Neuronal stem cell (in vitro differentiated cells): Measurements from ENCODE around the gene FOXN3.

Experiments used
- DNase-seq: peaks from one replicate; pipeline ENCODE4 v3.0.0-alpha.2; 2013; ENCODE audit warnings: low spot score
- H2AFZ ChIP-seq: one replicate; pipeline ENCODE4 v1.6.1; 2013; ENCODE audit warnings: mild to moderate bottlenecking, low read length, inconsistent platforms
- H2AK5ac ChIP-seq: 2 replicates; pipeline ENCODE4 v1.6.1; 2013; ENCODE audit warnings: low read depth, mild to moderate bottlenecking, inconsistent platforms, low read length, moderate library complexity, mixed read lengths
- H2BK120ac ChIP-seq: 2 replicates; pipeline ENCODE4 v1.6.1; 2013; ENCODE audit warnings: low read depth, mild to moderate bottlenecking, inconsistent platforms, low read length, moderate library complexity, mixed read lengths
- H2BK12ac ChIP-seq: one replicate; pipeline ENCODE4 v1.6.1; 2013; ENCODE audit warnings: low read length, inconsistent platforms
- H2BK15ac ChIP-seq: 2 replicates; pipeline ENCODE4 v1.6.1; 2013; ENCODE audit warnings: mild to moderate bottlenecking, low read length, inconsistent platforms, mixed read lengths
- H2BK5ac ChIP-seq: one replicate; pipeline ENCODE4 v1.6.1; 2013; ENCODE audit warnings: inconsistent platforms, mild to moderate bottlenecking, low read length, moderate library complexity
- H3K14ac ChIP-seq: one replicate; pipeline ENCODE4 v1.6.1; 2013; ENCODE audit warnings: low read length, inconsistent platforms
- H3K18ac ChIP-seq: 2 replicates; pipeline ENCODE4 v1.6.1; 2013; ENCODE audit warnings: low read length, inconsistent platforms
- H3K23ac ChIP-seq: 2 replicates; pipeline ENCODE4 v1.6.1; 2013; ENCODE audit warnings: low read depth, mild to moderate bottlenecking, mixed read lengths, low read length, inconsistent platforms; ENCODE audit not compliant: poor library complexity
- H3K27ac ChIP-seq: replicated peaks from 3 replicates; pipeline ENCODE4 v1.5.1; 2013; ENCODE audit warnings: low read length, inconsistent platforms
- H3K27me3 ChIP-seq, 3 experiments: 2 replicates each; pipeline ENCODE4 v1.6.1; 2013; ENCODE audit warnings: low read length in 3 of 3, mild to moderate bottlenecking in 2 of 3, inconsistent platforms in 1 of 3, low read depth in 1 of 3, mixed read lengths in 1 of 3, moderate library complexity in 1 of 3; ENCODE audit not compliant: control insufficient read depth in 3 of 3, insufficient read depth in 3 of 3
- H3K36me3 ChIP-seq, 2 donors: replicated peaks in 1 of 2; 2 replicates each; pipeline ENCODE4 v1.6.1; 2013; ENCODE audit warnings: low read length in 2 of 2; ENCODE audit not compliant: control insufficient read depth in 2 of 2, insufficient read depth in 2 of 2
- H3K4ac ChIP-seq: 2 replicates; pipeline ENCODE4 v1.6.1; 2013; ENCODE audit warnings: inconsistent platforms, mild to moderate bottlenecking, low read length, moderate library complexity
- H3K4me1 ChIP-seq, 2 donors: 1 replicate in 1 of 2; 2 replicates in 1 of 2; pipeline ENCODE4 v1.6.1; 2013; ENCODE audit warnings: low read length in 2 of 2, low read depth in 1 of 2; ENCODE audit not compliant: control insufficient read depth in 2 of 2, insufficient read depth in 1 of 2
- H3K4me2 ChIP-seq: one replicate; pipeline ENCODE4 v1.6.1; 2013; ENCODE audit warnings: mild to moderate bottlenecking, low read length, inconsistent platforms; ENCODE audit not compliant: insufficient read depth, poor library complexity, severe bottlenecking
- H3K4me3 ChIP-seq, 2 donors: 2 replicates each; pipeline ENCODE4 v1.5.1; 2013; ENCODE audit warnings: low read length in 2 of 2, mild to moderate bottlenecking in 2 of 2, inconsistent platforms in 1 of 2, moderate library complexity in 1 of 2
- H3K79me1 ChIP-seq: one replicate; pipeline ENCODE4 v1.6.1; 2013; ENCODE audit warnings: low read depth, mild to moderate bottlenecking, inconsistent platforms, low read length, moderate library complexity
- H3K9ac ChIP-seq: one replicate; pipeline ENCODE4 v1.6.1; 2013; ENCODE audit warnings: mild to moderate bottlenecking, low read depth, low read length, inconsistent platforms; ENCODE audit not compliant: poor library complexity
- H3K9me3 ChIP-seq, 2 donors: replicated peaks in 1 of 2; 2 replicates each; pipeline versions ENCODE3 to v1.6.1; 2013; ENCODE audit warnings: low read length in 2 of 2, mild to moderate bottlenecking in 2 of 2, inconsistent platforms in 1 of 2, low read depth in 1 of 2, mixed read lengths in 1 of 2, moderate library complexity in 1 of 2; ENCODE audit not compliant: control insufficient read depth in 2 of 2, insufficient read depth in 1 of 2
- H4K8ac ChIP-seq: one replicate; pipeline ENCODE4 v1.6.1; 2013; ENCODE audit warnings: low read depth, mild to moderate bottlenecking, inconsistent platforms, low read length, moderate library complexity
- H4K91ac ChIP-seq: one replicate; pipeline ENCODE4 v1.6.1; 2013; ENCODE audit warnings: low read length, low read depth, mild to moderate bottlenecking, inconsistent platforms; ENCODE audit not compliant: poor library complexity
- WGBS, 2 donors: extraction: QIAGEN DNeasy Blood & Tissue Kit; methylation state at CpG; one replicate each; pipeline ENCODE4 v1.1.7; 2013; ENCODE audit warnings: missing lambda C conversion rate in 2 of 2, mixed read lengths in 1 of 2; ENCODE audit not compliant: insufficient read length in 2 of 2, insufficient replicate concordance in 1 of 2; ENCODE audit errors: extremely low coverage in 2 of 2; 5-methylcytosine and 5-hydroxymethylcytosine counted together

Gene FOXN3

GRCh38 chr14:89428173-89428523 is 11.1 kb upstream of the FOXN3 start:
- H3K4me2 ChIP-seq = no peak overlapping the region
- no peaks in the 10 kb centered on the region for H3K27me3 ChIP-seq
- H3K27ac ChIP-seq = no peak overlapping the region
- no peak overlapping the region for H3K4me3 ChIP-seq
- no peak overlapping the region for H4K91ac ChIP-seq
- H3K9me3 ChIP-seq = no peaks in the 10 kb centered on the region
- no peak overlapping the region for H2BK12ac ChIP-seq
- H2BK5ac ChIP-seq = no peak overlapping the region
- no peak overlapping the region for H3K23ac ChIP-seq
- no peak overlapping the region for H3K4ac ChIP-seq
- no peak overlapping the region for H3K9ac ChIP-seq
- H3K4me1 ChIP-seq = peaks cover 14 to 33% of the 10 kb centered on the region in 2 donors
- no peak overlapping the region for H3K14ac ChIP-seq
- no peaks in the 10 kb centered on the region for H3K36me3 ChIP-seq
- no peak overlapping the region for H2BK120ac ChIP-seq
- H2AK5ac ChIP-seq = no peak overlapping the region
- H3K18ac ChIP-seq = no peak overlapping the region
- H2AFZ ChIP-seq = peak overlapping the region; percentile 74
- no peak for DNase-seq
- H4K8ac ChIP-seq = no peak overlapping the region
- H2BK15ac ChIP-seq = no peak overlapping the region
- no CpG with 5 or more reads among the region's 2 CpGs for WGBS, 2 donors
- H3K79me1 ChIP-seq = no peaks in the 10 kb centered on the region

- Histone ChIP-seq H2AFZ (no peak overlapping the region), H3K9ac (no peak overlapping the region), H3K4me3 (no peak overlapping the region), H3K4ac (no peak overlapping the region), H2BK15ac (no peak overlapping the region), H2BK12ac (no peak overlapping the region), H4K91ac (no peak overlapping the region), H3K14ac (no peak overlapping the region), H2AK5ac (no peak overlapping the region), H3K18ac (no peak overlapping the region), H3K9me3 (no peaks in the 10 kb centered on the region), H3K23ac (no peak overlapping the region), H3K79me1 (no peaks in the 10 kb centered on the region), H2BK5ac (no peak overlapping the region), H4K8ac (no peak overlapping the region), H3K4me2 (no peak overlapping the region), H3K36me3 (no peaks in the 10 kb centered on the region), H3K4me1 (peaks cover 14 to 33% of the 10 kb centered on the region in 2 donors), H2BK120ac (no peak overlapping the region), H3K27me3 (no peaks in the 10 kb centered on the region), H3K27ac (no peak overlapping the region)
- no peak for DNase-seq
- no CpG with 5 or more reads among the region's 11 CpGs for whole genome bisulfite sequencing, 2 donors
Measured at GRCh38 chr14:89427426-89428172, 10.6 kb upstream of the FOXN3 start.

GRCh38 chr14:89425931-89426330 is 8.9 kb upstream of the FOXN3 start:
- H3K14ac ChIP-seq = no peak overlapping the region
- no peak overlapping the region for H3K18ac ChIP-seq
- H3K9me3 ChIP-seq = no peaks in the 10 kb centered on the region
- H3K4me1 ChIP-seq = peaks cover 14 to 33% of the 10 kb centered on the region in 2 donors
- no peak overlapping the region for H3K27ac ChIP-seq
- H2BK5ac ChIP-seq = no peak overlapping the region
- no peak overlapping the region for H3K23ac ChIP-seq
- no peak overlapping the region for H3K4me3 ChIP-seq
- no CpG with 5 or more reads among the region's 6 CpGs for WGBS, 2 donors
- no peak overlapping the region for H2BK15ac ChIP-seq
- no peaks in the 10 kb centered on the region for H3K36me3 ChIP-seq
- DNase-seq = no peak
- no peak overlapping the region for H4K91ac ChIP-seq
- no peak overlapping the region for H2AFZ ChIP-seq
- H3K79me1 ChIP-seq = no peaks in the 10 kb centered on the region
- H3K4me2 ChIP-seq = no peak overlapping the region
- H3K27me3 ChIP-seq = no peaks in the 10 kb centered on the region
- no peak overlapping the region for H2AK5ac ChIP-seq
- no peak overlapping the region for H2BK120ac ChIP-seq
- H3K4ac ChIP-seq = no peak overlapping the region
- no peak overlapping the region for H4K8ac ChIP-seq
- no peak overlapping the region for H2BK12ac ChIP-seq
- no peak overlapping the region for H3K9ac ChIP-seq

DNA sequence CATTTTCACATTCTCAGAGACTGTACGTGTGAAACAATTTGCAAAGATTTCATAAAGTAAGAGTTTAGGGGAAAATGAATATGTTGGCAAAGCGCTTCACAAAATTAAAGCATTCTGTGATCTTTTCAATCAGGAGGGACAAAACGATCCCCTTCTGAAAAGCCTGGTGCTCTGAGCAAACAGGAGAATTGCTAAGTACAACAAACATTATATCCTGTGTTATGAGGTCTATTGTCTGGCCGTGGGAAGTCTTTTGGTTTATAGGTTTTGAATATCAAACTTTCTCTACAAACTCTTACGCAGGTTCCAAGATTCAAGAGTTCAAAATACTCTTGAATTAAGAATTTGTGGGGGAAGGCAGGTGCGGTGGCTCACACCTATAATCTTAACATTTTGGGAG is 7.2 kb upstream of the FOXN3 start:
- no peak overlapping the region for H3K23ac ChIP-seq
- H2BK12ac ChIP-seq = no peak overlapping the region
- no peak overlapping the region for H3K9ac ChIP-seq
- H3K4me2 ChIP-seq = no peak overlapping the region
- peaks cover 11 to 20% of the 10 kb centered on the region in 2 donors for H3K4me1 ChIP-seq
- no peak overlapping the region for H3K14ac ChIP-seq
- H2AFZ ChIP-seq = peak overlapping the region; percentile 43
- H2BK120ac ChIP-seq = no peak overlapping the region
- no peak overlapping the region for H2AK5ac ChIP-seq
- H3K36me3 ChIP-seq = no peaks in the 10 kb centered on the region
- no peak overlapping the region for H3K18ac ChIP-seq
- H2BK5ac ChIP-seq = no peak overlapping the region
- H3K4ac ChIP-seq = no peak overlapping the region
- no peak overlapping the region for H4K8ac ChIP-seq
- no peak overlapping the region for H2BK15ac ChIP-seq
- H3K9me3 ChIP-seq = no peaks in the 10 kb centered on the region
- H4K91ac ChIP-seq = no peak overlapping the region
- no CpG with 5 or more reads among the region's 6 CpGs for WGBS, 2 donors
- H3K4me3 ChIP-seq = no peak overlapping the region
- no peaks in the 10 kb centered on the region for H3K27me3 ChIP-seq
- H3K27ac ChIP-seq = no peak overlapping the region
- no peak for DNase-seq
- H3K79me1 ChIP-seq = no peaks in the 10 kb centered on the region
